ENCODE results near the gene SOX4. TPM values are rescaled to one million over a fixed set of nuclear protein-coding genes. Genes with fewer than 3 reads are reported as not detected.
A peak's percentile ranks its signal among the peaks of the same experiment; 100 is the strongest.

The SOX4 gene
- total RNA-seq, 2 donors from 2014 or later: 5.7 to 7.7 TPM

GRCh38 chr6:21605166-21605565, 11.6 kb downstream of the SOX4 start:
- intact Hi-C loops (cut with DNase I): no loop called here
- ATAC-seq: no peak
- DNase-seq: no peak

GRCh38 chr6:21608601-21609000, 15.1 kb downstream of the SOX4 start:
- no peak for DNase-seq
- no peak for ATAC-seq
- intact Hi-C loops (cut with DNase I): no loop called here

GRCh38 chr6:21609881-21610329, 16.4 kb downstream of the SOX4 start:
- DNase-seq: no peak
- intact Hi-C loops (cut with DNase I): no loop called here

GRCh38 chr6:21610341-21610740, 16.8 kb downstream of the SOX4 start:
- no peak for ATAC-seq
- intact Hi-C loops (cut with DNase I): no loop called here
- no peak for DNase-seq

More at GRCh38 chr6:21609881-21610329, 16.4 kb downstream of the SOX4 start:
- no peak for ATAC-seq

GRCh38 chr6:21611485-21611884, 17.9 kb downstream of the SOX4 start:
- intact Hi-C loops (cut with DNase I): no loop called here
- ATAC-seq (no peak), DNase-seq (no peak)

GRCh38 chr6:21612067-21612745, 18.7 kb downstream of the SOX4 start:
- intact Hi-C loops (cut with DNase I): no loop called here
- no peak for ATAC-seq
- no peak for DNase-seq

- intact Hi-C loops (cut with DNase I): no loop called here
- no peak for ATAC-seq
- DNase-seq: no peak
These were observed 20.3 kb downstream of the SOX4 start for GRCh38 chr6:21613809-21614208.

- no peak for DNase-seq
- intact Hi-C loops (cut with DNase I): no loop called here
- no peak for ATAC-seq
These were observed 20.7 kb downstream of the SOX4 start for GRCh38 chr6:21614226-21614625.

GRCh38 chr6:21615504-21615903, 22.0 kb downstream of the SOX4 start:
- DNase-seq (no peak), ATAC-seq (no peak)
- intact Hi-C loops (cut with DNase I): no loop called here

- ATAC-seq (peak; percentile 47 to 50), DNase-seq (no peak)
- intact Hi-C loops (cut with DNase I): no loop called here
These were observed 22.5 kb downstream of the SOX4 start for GRCh38 chr6:21616005-21616404.

GRCh38 chr6:21625642-21626041, 32.1 kb downstream of the SOX4 start:
- ATAC-seq (no peak), DNase-seq (no peak)
- intact Hi-C loops (cut with DNase I): no loop called here

GRCh38 chr6:21626756-21627155, 33.2 kb downstream of the SOX4 start:
- intact Hi-C loops (cut with DNase I): no loop called here
- ATAC-seq (no peak), DNase-seq (no peak)

- DNase-seq (no peak), ATAC-seq (no peak)
- intact Hi-C loops (cut with DNase I): no loop called here
These were observed 34.6 kb downstream of the SOX4 start for GRCh38 chr6:21628160-21628559.

GRCh38 chr6:21633511-21634109, 40.1 kb downstream of the SOX4 start:
- intact Hi-C loops (cut with DNase I): no loop called here
- ATAC-seq (no peak), DNase-seq (no peak)

GRCh38 chr6:21634582-21634981, 41.0 kb downstream of the SOX4 start:
- DNase-seq: no peak
- ATAC-seq: peak; percentile 34 to 87
- intact Hi-C loops (cut with DNase I): no loop called here

GRCh38 chr6:21636876-21637275, 43.3 kb downstream of the SOX4 start:
- ATAC-seq (no peak), DNase-seq (no peak)
- intact Hi-C loops (cut with DNase I): no loop called here

- ATAC-seq (no peak), DNase-seq (no peak)
- intact Hi-C loops (cut with DNase I): no loop called here
These were observed 45.8 kb downstream of the SOX4 start for GRCh38 chr6:21639316-21639715.
